Measurements from ENCODE around the gene TANGO6.

GRCh38 chr16:69093974-69094373 lies 250.6 kb downstream of the TANGO6 start:
- TF ChIP-seq, protein P1, sequence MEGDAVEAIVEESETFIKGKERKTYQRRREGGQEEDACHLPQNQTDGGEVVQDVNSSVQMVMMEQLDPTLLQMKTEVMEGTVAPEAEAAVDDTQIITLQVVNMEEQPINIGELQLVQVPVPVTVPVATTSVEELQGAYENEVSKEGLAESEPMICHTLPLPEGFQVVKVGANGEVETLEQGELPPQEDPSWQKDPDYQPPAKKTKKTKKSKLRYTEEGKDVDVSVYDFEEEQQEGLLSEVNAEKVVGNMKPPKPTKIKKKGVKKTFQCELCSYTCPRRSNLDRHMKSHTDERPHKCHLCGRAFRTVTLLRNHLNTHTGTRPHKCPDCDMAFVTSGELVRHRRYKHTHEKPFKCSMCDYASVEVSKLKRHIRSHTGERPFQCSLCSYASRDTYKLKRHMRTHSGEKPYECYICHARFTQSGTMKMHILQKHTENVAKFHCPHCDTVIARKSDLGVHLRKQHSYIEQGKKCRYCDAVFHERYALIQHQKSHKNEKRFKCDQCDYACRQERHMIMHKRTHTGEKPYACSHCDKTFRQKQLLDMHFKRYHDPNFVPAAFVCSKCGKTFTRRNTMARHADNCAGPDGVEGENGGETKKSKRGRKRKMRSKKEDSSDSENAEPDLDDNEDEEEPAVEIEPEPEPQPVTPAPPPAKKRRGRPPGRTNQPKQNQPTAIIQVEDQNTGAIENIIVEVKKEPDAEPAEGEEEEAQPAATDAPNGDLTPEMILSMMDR (conservative IDR thresholded peaks at IDR 0.05; ENCODE audit: low read length): no peak
- TF ChIP-seq EZH2phosphoT487 (IDR thresholded peaks at IDR 0.05; ENCODE audit: borderline replicate concordance, low read depth, low read length): no peak
